Erythroblast (primary cell): ENCODE results near the gene SFSWAP.

Experiments used
- GATA1 ChIP-seq: IDR thresholded peaks from 2 replicates; pipeline ENCODE4 v1.6.1; 2011; ENCODE audit warnings: low read depth, mild to moderate bottlenecking, control low read depth, low read length, moderate library complexity
- POLR2A ChIP-seq: IDR thresholded peaks from 2 replicates; pipeline ENCODE4 v1.6.1; 2011; ENCODE audit warnings: mild to moderate bottlenecking, low read length

- TF ChIP-seq POLR2A (no peak), GATA1 (no peak)
Measured at GRCh38 chr12:131847456-131847855, 136.6 kb downstream of the SFSWAP start.
